Peyer's patch (tissue), 4 donors: ENCODE results near the gene PHACTR1. TPM values are rescaled to one million over a fixed set of nuclear protein-coding genes. Genes with fewer than 3 reads are reported as not detected.

ENCODE experiments used
- DNase-seq, 3 donors: peaks; one replicate each; pipeline ENCODE4 v3.0.0-alpha.2; 2017 to 2019
- H3K27ac ChIP-seq, 4 donors: fragments of 200-600 bp; sonication (generic); one replicate each; pipeline ENCODE4 v1.5.1; 2016 to 2019
- H3K27me3 ChIP-seq, 2 donors: fragments of 200-600 bp; sonication (generic); one replicate each; pipeline ENCODE4 v1.5.1; 2019
- H3K36me3 ChIP-seq, 3 donors: fragments of 200-600 bp; sonication (generic); one replicate each; pipeline ENCODE4 v1.5.1; 2016 to 2019
- H3K4me1 ChIP-seq, 4 donors: fragments of 200-600 bp; sonication (generic); one replicate each; pipeline ENCODE4 v1.5.1; 2016 to 2019
- H3K4me3 ChIP-seq, 4 donors: fragments of 200-600 bp; sonication (generic); 1 replicate in 3 of 4; 2 replicates in 1 of 4; pipeline ENCODE4 v1.5.1; 2016 to 2019; ENCODE audit warnings: mild to moderate bottlenecking in 1 of 4
- H3K9me3 ChIP-seq, 4 donors: fragments of 200-600 bp; sonication (generic); one replicate each; pipeline ENCODE4 v1.5.1; 2016 to 2019; ENCODE audit warnings: mild to moderate bottlenecking in 1 of 4
- CTCF ChIP-seq, 6 experiments: fragments of 450-650 bp in 4 of 6; fragments of 200-600 bp in 2 of 6; sonication (generic) in 1 of 6; IDR thresholded peaks; one replicate each; pipeline ENCODE4 v1.5.1; 2017 to 2019; ENCODE audit warnings: antibody characterized with exemption in 6 of 6, mild to moderate bottlenecking in 3 of 6, moderate library complexity in 1 of 6
- POLR2A ChIP-seq, 2 donors: fragments of 450-650 bp; IDR thresholded peaks; one replicate each; pipeline ENCODE4 v1.5.1; 2017; ENCODE audit warnings: antibody characterized with exemption in 2 of 2, mild to moderate bottlenecking in 2 of 2, moderate library complexity in 2 of 2
- total RNA-seq, 4 donors: library from RNA; depleted of rRNA; stranded (reverse); fragments of >200 nt; gene quantifications; one replicate each; pipeline ENCODE4 v1.1.0, GENCODE V29; 2016

PHACTR1 gene
- total RNA-seq, 4 donors from 2014 or later: 0.35 to 19.0 (median 1.7) TPM

- Histone ChIP-seq H3K27ac (no peak overlapping the region), H3K27me3 (no peaks in the 10 kb centered on the region), H3K4me1 (no peaks in the 10 kb centered on the region), H3K4me3 (no peak overlapping the region), H3K9me3 (no peaks in the 10 kb centered on the region), H3K36me3 (no peaks in the 10 kb centered on the region)
- TF ChIP-seq POLR2A (IDR thresholded peaks at IDR 0.05) (no peak), CTCF (IDR thresholded peaks at IDR 0.05) (no peak)
- DNase-seq: no peak
These were observed 90.2 kb downstream of the PHACTR1 start for GRCh38 chr6:12806796-12807195.

- no peak for DNase-seq
- Histone ChIP-seq H3K27me3 (no peaks in the 10 kb centered on the region), H3K9me3 (no peaks in the 10 kb centered on the region), H3K27ac (no peak overlapping the region), H3K4me3 (no peak overlapping the region), H3K36me3 (no peaks in the 10 kb centered on the region), H3K4me1 (no peaks in the 10 kb centered on the region)
- no peak for TF ChIP-seq POLR2A (IDR thresholded peaks at IDR 0.05)
- TF ChIP-seq CTCF (IDR thresholded peaks at IDR 0.05): no peak
These were observed 95.0 kb downstream of the PHACTR1 start for GRCh38 chr6:12811519-12811918.

- no peaks in the 10 kb centered on the region for H3K27me3 ChIP-seq
- H3K4me3 ChIP-seq: no peak overlapping the region
- H3K4me1 ChIP-seq: no peaks in the 10 kb centered on the region
- no peak for DNase-seq
- H3K9me3 ChIP-seq: no peaks in the 10 kb centered on the region
- TF ChIP-seq CTCF (IDR thresholded peaks at IDR 0.05) (no peak), POLR2A (IDR thresholded peaks at IDR 0.05) (no peak)
- no peaks in the 10 kb centered on the region for H3K36me3 ChIP-seq
- H3K27ac ChIP-seq: no peak overlapping the region
These were observed 96.8 kb downstream of the PHACTR1 start for GRCh38 chr6:12813321-12813720.

- no peaks in the 10 kb centered on the region for H3K36me3 ChIP-seq
- H3K9me3 ChIP-seq: no peaks in the 10 kb centered on the region
- no peak overlapping the region for H3K4me3 ChIP-seq
- no peak for TF ChIP-seq CTCF (IDR thresholded peaks at IDR 0.05)
- TF ChIP-seq POLR2A (IDR thresholded peaks at IDR 0.05): no peak
- H3K4me1 ChIP-seq: no peaks in the 10 kb centered on the region
- no peaks in the 10 kb centered on the region for H3K27me3 ChIP-seq
- no peak overlapping the region for H3K27ac ChIP-seq
- no peak for DNase-seq
These were observed 97.4 kb downstream of the PHACTR1 start for GRCh38 chr6:12814015-12814414.

GRCh38 chr6:12815089-12815488 lies 98.5 kb downstream of the PHACTR1 start:
- Histone ChIP-seq H3K27ac (no peak overlapping the region), H3K4me3 (no peak overlapping the region), H3K9me3 (no peaks in the 10 kb centered on the region), H3K4me1 (no peaks in the 10 kb centered on the region), H3K27me3 (no peaks in the 10 kb centered on the region), H3K36me3 (no peaks in the 10 kb centered on the region)
- no peak for DNase-seq
- TF ChIP-seq CTCF (IDR thresholded peaks at IDR 0.05): no peak
- no peak for TF ChIP-seq POLR2A (IDR thresholded peaks at IDR 0.05)
